ENCODE results near the gene CFD.

- TF ChIP-seq CTCF (conservative IDR thresholded peaks at IDR 0.05) (no peak), EZH2 (IDR thresholded peaks at IDR 0.05; ENCODE audit: low read depth) (no peak)
These were observed 47.9 kb downstream of the CFD start for GRCh38 chr19:907183-907853.
